Lung (tissue), 12 donors: ENCODE results near the gene SERPINB6. TPM values are rescaled to one million over a fixed set of nuclear protein-coding genes. Genes with fewer than 3 reads are reported as not detected.

Source experiments
- ATAC-seq: fragments of 200-7000 bp; cut with Tn5 transposase; one replicate; pipeline ENCODE4 v1.9.1; 2020; ENCODE audit warnings: moderate number of reproducible peaks; ENCODE audit not compliant: insufficient read depth, low FRiP score
- DNase-seq, 3 donors: peaks; one replicate each; pipeline ENCODE4 v3.0.0-alpha.2; 2013 to 2017
- H3K27ac ChIP-seq, 2 donors: one replicate each; pipeline ENCODE4 v1.5.1; 2013; ENCODE audit warnings: mild to moderate bottlenecking in 2 of 2, moderate library complexity in 2 of 2, control low read depth in 1 of 2, inconsistent platforms in 1 of 2, low read depth in 1 of 2, low read length in 1 of 2
- H3K27me3 ChIP-seq, 3 donors: one replicate each; pipeline ENCODE4 v1.5.1; 2013; ENCODE audit warnings: low read length in 2 of 3; ENCODE audit not compliant: control insufficient read depth in 3 of 3, insufficient read depth in 3 of 3
- H3K36me3 ChIP-seq, 4 donors: one replicate each; pipeline ENCODE4 v1.5.1; 2013; ENCODE audit warnings: low read length in 4 of 4, mild to moderate bottlenecking in 1 of 4, moderate library complexity in 1 of 4; ENCODE audit not compliant: control insufficient read depth in 4 of 4, insufficient read depth in 4 of 4
- H3K4me1 ChIP-seq, 5 donors: one replicate each; pipeline ENCODE4 v1.5.1; 2013; ENCODE audit warnings: low read length in 5 of 5, mild to moderate bottlenecking in 2 of 5, moderate library complexity in 1 of 5; ENCODE audit not compliant: control insufficient read depth in 5 of 5, insufficient read depth in 5 of 5
- H3K4me3 ChIP-seq: one replicate; pipeline ENCODE4 v1.5.1; 2013; ENCODE audit warnings: mild to moderate bottlenecking, control low read depth, moderate library complexity
- H3K9ac ChIP-seq, 2 donors: one replicate each; pipeline ENCODE4 v1.5.1; 2013; ENCODE audit warnings: low read length in 2 of 2, control low read depth in 1 of 2; ENCODE audit not compliant: insufficient read depth in 1 of 2
- H3K9me3 ChIP-seq, 4 donors: one replicate each; pipeline ENCODE4 v1.5.1; 2013; ENCODE audit warnings: low read length in 3 of 4, mild to moderate bottlenecking in 1 of 4, moderate library complexity in 1 of 4; ENCODE audit not compliant: control insufficient read depth in 4 of 4, insufficient read depth in 3 of 4
- WGBS, 2 donors: extraction: QIAGEN DNeasy Blood & Tissue Kit; methylation state at CpG; one replicate each; pipeline ENCODE4 v1.1.7; 2013; 5-methylcytosine and 5-hydroxymethylcytosine counted together
- polyA plus RNA-seq, 2 donors: library from polyadenylated mRNA; stranded (reverse); fragments of 200-250 nt; gene quantifications; one replicate each; pipeline ENCODE4 v1.2.1, GENCODE V29; 2013
- total RNA-seq, 2 donors: library from RNA; depleted of rRNA in 1 of 2; stranded (reverse); fragments of >200 nt in 1 of 2; gene quantifications; one replicate each; pipeline ENCODE4 v1.2.1, GENCODE V29; 2014 to 2021
- TF ChIP-seq, protein P1 (sequence below): IDR thresholded peaks from 2 replicates; pipeline ENCODE4 v1.5.1; 2012; ENCODE audit warnings: mild to moderate bottlenecking; ENCODE audit errors: control extremely low read depth, extremely low read depth
- donor health status: control.
- donor health status: control.
- donor health status: Bipolar disorder and iron deficiency.
- donor health status: healthy.
- donor health status: DM: yes; HTN: yes; CAD: no.

SERPINB6 gene
- total and polyA plus RNA-seq, 4 donors: 113 to 155 (median 127) TPM

- no peaks in the 10 kb centered on the region for H3K9me3 ChIP-seq
- H3K27ac ChIP-seq: no peak overlapping the region
- WGBS, 2 donors: 83 to 89% methylated on average over 3 of the region's 3 CpGs
- H3K36me3 ChIP-seq: no peaks in the 10 kb centered on the region
- no peak for ATAC-seq
- H3K9ac ChIP-seq: no peak overlapping the region
- TF ChIP-seq, protein P1, sequence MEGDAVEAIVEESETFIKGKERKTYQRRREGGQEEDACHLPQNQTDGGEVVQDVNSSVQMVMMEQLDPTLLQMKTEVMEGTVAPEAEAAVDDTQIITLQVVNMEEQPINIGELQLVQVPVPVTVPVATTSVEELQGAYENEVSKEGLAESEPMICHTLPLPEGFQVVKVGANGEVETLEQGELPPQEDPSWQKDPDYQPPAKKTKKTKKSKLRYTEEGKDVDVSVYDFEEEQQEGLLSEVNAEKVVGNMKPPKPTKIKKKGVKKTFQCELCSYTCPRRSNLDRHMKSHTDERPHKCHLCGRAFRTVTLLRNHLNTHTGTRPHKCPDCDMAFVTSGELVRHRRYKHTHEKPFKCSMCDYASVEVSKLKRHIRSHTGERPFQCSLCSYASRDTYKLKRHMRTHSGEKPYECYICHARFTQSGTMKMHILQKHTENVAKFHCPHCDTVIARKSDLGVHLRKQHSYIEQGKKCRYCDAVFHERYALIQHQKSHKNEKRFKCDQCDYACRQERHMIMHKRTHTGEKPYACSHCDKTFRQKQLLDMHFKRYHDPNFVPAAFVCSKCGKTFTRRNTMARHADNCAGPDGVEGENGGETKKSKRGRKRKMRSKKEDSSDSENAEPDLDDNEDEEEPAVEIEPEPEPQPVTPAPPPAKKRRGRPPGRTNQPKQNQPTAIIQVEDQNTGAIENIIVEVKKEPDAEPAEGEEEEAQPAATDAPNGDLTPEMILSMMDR: no peak
- no peak for DNase-seq
- H3K4me1 ChIP-seq: peaks cover 0 to 9% (median 6%) of the 10 kb centered on the region in 5 donors
- H3K4me3 ChIP-seq: no peak overlapping the region
- no peaks in the 10 kb centered on the region for H3K27me3 ChIP-seq
These were observed 6.6 kb upstream of the SERPINB6 start for GRCh38 chr6:2977799-2978590.

- ATAC-seq (no peak), DNase-seq (no peak)
- Histone ChIP-seq H3K36me3 (no peaks in the 10 kb centered on the region), H3K27ac (no peak overlapping the region), H3K27me3 (no peaks in the 10 kb centered on the region), H3K9me3 (no peaks in the 10 kb centered on the region), H3K9ac (no peak overlapping the region), H3K4me3 (no peak overlapping the region), H3K4me1 (peaks cover 0 to 9% (median 6%) of the 10 kb centered on the region in 5 donors)
- TF ChIP-seq, protein P1: no peak
- 91 to 95% methylated on average over 5 of the region's 5 CpGs for whole genome bisulfite sequencing, 2 donors
These were observed 5.9 kb upstream of the SERPINB6 start for GRCh38 chr6:2977290-2977689.

DNA sequence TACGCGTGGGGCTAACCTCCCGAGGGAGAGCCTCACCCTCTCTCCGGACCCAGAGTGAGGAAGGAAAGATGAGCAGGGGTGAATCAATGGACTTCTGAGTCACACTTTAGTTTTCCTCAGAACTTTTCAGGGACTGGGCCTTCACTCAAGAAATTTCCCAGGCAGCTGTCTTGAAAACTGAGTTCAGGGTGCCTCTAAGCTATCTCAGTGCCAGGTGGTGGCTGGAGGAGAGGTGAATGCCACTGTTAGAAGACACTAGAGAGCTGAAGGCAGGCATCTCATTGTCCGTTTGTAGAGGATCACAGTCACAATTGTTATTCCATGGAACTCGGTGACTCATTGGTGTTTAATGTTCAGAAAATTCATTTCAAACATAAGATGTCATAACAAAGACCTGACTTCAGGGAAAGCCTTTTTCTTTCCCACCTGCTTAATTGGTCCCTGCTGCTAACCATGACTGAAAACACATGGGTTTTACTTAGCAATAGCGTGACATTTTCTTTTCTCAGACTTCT is 5.3 kb upstream of the SERPINB6 start:
- TF ChIP-seq, protein P1: no peak
- no peaks in the 10 kb centered on the region for H3K9me3 ChIP-seq
- no peak overlapping the region for H3K9ac ChIP-seq
- ATAC-seq (no peak), DNase-seq (no peak)
- no peaks in the 10 kb centered on the region for H3K27me3 ChIP-seq
- no peaks in the 10 kb centered on the region for H3K36me3 ChIP-seq
- 66 to 78% methylated on average over 7 of the region's 7 CpGs for WGBS, 2 donors
- no peak overlapping the region for H3K4me3 ChIP-seq
- H3K27ac ChIP-seq: no peak overlapping the region
- H3K4me1 ChIP-seq: peaks cover 0 to 9% (median 3%) of the 10 kb centered on the region in 5 donors
